Gastrocnemius medialis (tissue), 4 donors: ENCODE measurements around the gene HEATR3. TPM values are rescaled to one million over a fixed set of nuclear protein-coding genes. Genes with fewer than 3 reads are reported as not detected.

Experiments used
- ATAC-seq, 2 donors: fragments of 150-250 bp; one replicate each; pipeline ENCODE4 v1.9.1; 2016
- DNase-seq, 2 donors: peaks; one replicate each; pipeline ENCODE4 v3.0.0-alpha.2; 2019
- H3K27ac ChIP-seq, 4 donors: fragments of 200-600 bp; sonication (generic); 1 replicate in 1 of 4; 2 replicates in 3 of 4; pipeline ENCODE4 v1.5.1; 2016 to 2018; ENCODE audit warnings: mild to moderate bottlenecking in 2 of 4, moderate library complexity in 1 of 4
- H3K27me3 ChIP-seq, 3 donors: fragments of 200-600 bp; sonication (generic) in 2 of 3; 1 replicate in 1 of 3; 2 replicates in 2 of 3; pipeline versions ENCODE4 v1.5.1 to v1.6.0; 2016 to 2019; ENCODE audit warnings: mild to moderate bottlenecking in 1 of 3, moderate library complexity in 1 of 3
- H3K36me3 ChIP-seq, 2 donors: fragments of 200-600 bp; sonication (generic) in 1 of 2; one replicate each; pipeline ENCODE4 v1.5.1; 2017 to 2018
- H3K4me1 ChIP-seq, 2 donors: fragments of 200-600 bp; sonication (generic) in 1 of 2; one replicate each; pipeline ENCODE4 v1.5.1; 2016 to 2017; ENCODE audit warnings: mild to moderate bottlenecking in 2 of 2
- H3K4me3 ChIP-seq, 4 donors: fragments of 200-600 bp; sonication (generic) in 3 of 4; 1 replicate in 1 of 4; 2 replicates in 3 of 4; pipeline ENCODE4 v1.5.1; 2016 to 2019; ENCODE audit warnings: mild to moderate bottlenecking in 2 of 4
- H3K9me3 ChIP-seq, 3 donors: fragments of 200-600 bp; sonication (generic) in 2 of 3; 1 replicate in 1 of 3; 2 replicates in 2 of 3; pipeline ENCODE4 v1.5.1; 2016 to 2019
- POLR2A ChIP-seq, 2 donors: fragments of 450-650 bp; IDR thresholded peaks; one replicate each; pipeline ENCODE4 v1.6.1; 2017; ENCODE audit warnings: antibody characterized with exemption in 2 of 2, mild to moderate bottlenecking in 2 of 2, moderate library complexity in 2 of 2
- in situ Hi-C, 4 donors: fragments of 200-750 bp; cut with MboI; loops; one replicate each; pipeline versions ENCODE4 v1.15.0 to v1.8.0; 2017; ENCODE audit warnings: low sequenced_read_pairs in 4 of 4
- intact Hi-C: fragments of 100-400 bp; cut with DNase I; formaldehyde crosslinking; loops from one replicate; pipeline ENCODE4 v1.15.1; 2023; ENCODE audit warnings: low total_unique reads
- total RNA-seq, 4 donors: library from RNA; depleted of rRNA; stranded (reverse); fragments of >200 nt; gene quantifications; one replicate each; pipeline versions ENCODE4 v1.1.0 to v1.2.3, GENCODE V29; 2016
- TF ChIP-seq, protein P1 (sequence below), 5 experiments: fragments of 450-650 bp in 3 of 5; fragments of 200-600 bp in 2 of 5; sonication (generic) in 2 of 5; IDR thresholded peaks in 4 of 5; conservative IDR thresholded peaks in 1 of 5; 1 replicate in 4 of 5; 2 replicates in 1 of 5; pipeline ENCODE4 v1.5.1; 2016 to 2019; ENCODE audit warnings: antibody characterized with exemption in 5 of 5, mild to moderate bottlenecking in 3 of 5, moderate library complexity in 3 of 5

The HEATR3 gene
- total RNA-seq, 4 donors from 2014 or later: 13.1 to 25.8 (median 14.2) TPM

DNA sequence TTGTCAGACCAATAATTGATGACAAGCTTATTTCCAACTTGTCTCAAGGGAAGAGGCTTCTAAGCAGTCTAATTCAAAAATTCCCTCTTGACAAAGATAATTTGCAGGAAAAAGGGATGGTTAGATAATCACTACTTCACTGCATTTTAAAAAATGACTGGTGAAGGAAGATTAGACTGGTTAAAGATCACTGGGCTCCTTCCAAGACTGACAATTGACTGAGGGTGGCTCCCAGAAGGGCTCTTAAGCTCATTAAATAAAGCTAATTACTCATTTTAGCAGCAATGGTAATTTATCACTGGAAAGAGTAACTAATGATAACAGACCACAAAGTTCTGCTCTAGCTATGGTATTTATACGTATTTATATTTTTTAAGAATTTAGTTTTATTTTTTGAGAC is 4.4 kb upstream of the HEATR3 start:
- Histone ChIP-seq H3K4me3 (no peak overlapping the region), H3K27me3 (no peaks in the 10 kb centered on the region), H3K4me1 (no peaks in the 10 kb centered on the region), H3K9me3 (no peaks in the 10 kb centered on the region), H3K27ac (no peak overlapping the region), H3K36me3 (no peaks in the 10 kb centered on the region)
- DNase-seq: no peak
- ATAC-seq: no peak
- intact Hi-C loops: loop anchor here (10.0 kb wide), 1 partner anchor 683 kb away; the partner anchor contains the start of gene CYLD
- TF ChIP-seq, protein P1, sequence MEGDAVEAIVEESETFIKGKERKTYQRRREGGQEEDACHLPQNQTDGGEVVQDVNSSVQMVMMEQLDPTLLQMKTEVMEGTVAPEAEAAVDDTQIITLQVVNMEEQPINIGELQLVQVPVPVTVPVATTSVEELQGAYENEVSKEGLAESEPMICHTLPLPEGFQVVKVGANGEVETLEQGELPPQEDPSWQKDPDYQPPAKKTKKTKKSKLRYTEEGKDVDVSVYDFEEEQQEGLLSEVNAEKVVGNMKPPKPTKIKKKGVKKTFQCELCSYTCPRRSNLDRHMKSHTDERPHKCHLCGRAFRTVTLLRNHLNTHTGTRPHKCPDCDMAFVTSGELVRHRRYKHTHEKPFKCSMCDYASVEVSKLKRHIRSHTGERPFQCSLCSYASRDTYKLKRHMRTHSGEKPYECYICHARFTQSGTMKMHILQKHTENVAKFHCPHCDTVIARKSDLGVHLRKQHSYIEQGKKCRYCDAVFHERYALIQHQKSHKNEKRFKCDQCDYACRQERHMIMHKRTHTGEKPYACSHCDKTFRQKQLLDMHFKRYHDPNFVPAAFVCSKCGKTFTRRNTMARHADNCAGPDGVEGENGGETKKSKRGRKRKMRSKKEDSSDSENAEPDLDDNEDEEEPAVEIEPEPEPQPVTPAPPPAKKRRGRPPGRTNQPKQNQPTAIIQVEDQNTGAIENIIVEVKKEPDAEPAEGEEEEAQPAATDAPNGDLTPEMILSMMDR (IDR thresholded peaks at IDR 0.05 in 4 of 5, conservative IDR thresholded peaks at IDR 0.05 in 1 of 5): no peak
- TF ChIP-seq POLR2A (IDR thresholded peaks at IDR 0.05): no peak
- in situ Hi-C loops: loop anchor here in 1 of 4 donors (10.0 kb wide), 1 partner anchor 83 kb away; no protein-coding TSS in a partner anchor

DNA sequence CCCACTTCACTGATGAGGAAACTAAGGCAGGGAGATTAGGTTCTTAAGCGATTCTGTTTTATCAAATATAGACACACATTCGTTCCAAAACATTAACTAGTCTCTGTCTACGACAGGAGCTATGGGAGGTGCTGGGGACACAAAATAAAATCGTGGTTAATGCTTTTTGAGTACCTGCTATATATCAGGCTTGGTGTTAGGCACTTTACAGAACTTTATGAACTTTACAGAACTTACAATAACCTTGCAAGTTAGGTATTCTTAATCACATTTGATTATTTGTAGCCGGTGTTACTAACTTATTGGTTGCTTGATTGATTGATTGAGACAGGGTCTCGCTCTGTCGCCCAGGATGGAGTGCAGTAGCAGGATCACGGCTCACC is 538 bp upstream of the HEATR3 start:
- intact Hi-C loops: loop anchor here (10.0 kb wide), 1 partner anchor 680 kb away; the partner anchor contains the start of gene CYLD
- DNase-seq (no peak), ATAC-seq (no peak)
- Histone ChIP-seq H3K4me3 (peak overlapping the region; percentile 85 to 99 (median 85)), H3K4me1 (peaks cover 19 to 27% of the 10 kb centered on the region in 2 donors), H3K27ac (peak overlapping the region; percentile 91 to 99 (median 94)), H3K27me3 (no peaks in the 10 kb centered on the region), H3K36me3 (peaks cover 0 to 16% of the 10 kb centered on the region in 2 donors), H3K9me3 (no peaks in the 10 kb centered on the region)
- no peak for TF ChIP-seq POLR2A (IDR thresholded peaks at IDR 0.05)
- TF ChIP-seq, protein P1 (IDR thresholded peaks at IDR 0.05 in 4 of 5, conservative IDR thresholded peaks at IDR 0.05 in 1 of 5): no peak
- in situ Hi-C loops: loop anchor here in 1 of 4 donors (10.0 kb wide), 1 partner anchor 80 kb away; no protein-coding TSS in a partner anchor

DNA sequence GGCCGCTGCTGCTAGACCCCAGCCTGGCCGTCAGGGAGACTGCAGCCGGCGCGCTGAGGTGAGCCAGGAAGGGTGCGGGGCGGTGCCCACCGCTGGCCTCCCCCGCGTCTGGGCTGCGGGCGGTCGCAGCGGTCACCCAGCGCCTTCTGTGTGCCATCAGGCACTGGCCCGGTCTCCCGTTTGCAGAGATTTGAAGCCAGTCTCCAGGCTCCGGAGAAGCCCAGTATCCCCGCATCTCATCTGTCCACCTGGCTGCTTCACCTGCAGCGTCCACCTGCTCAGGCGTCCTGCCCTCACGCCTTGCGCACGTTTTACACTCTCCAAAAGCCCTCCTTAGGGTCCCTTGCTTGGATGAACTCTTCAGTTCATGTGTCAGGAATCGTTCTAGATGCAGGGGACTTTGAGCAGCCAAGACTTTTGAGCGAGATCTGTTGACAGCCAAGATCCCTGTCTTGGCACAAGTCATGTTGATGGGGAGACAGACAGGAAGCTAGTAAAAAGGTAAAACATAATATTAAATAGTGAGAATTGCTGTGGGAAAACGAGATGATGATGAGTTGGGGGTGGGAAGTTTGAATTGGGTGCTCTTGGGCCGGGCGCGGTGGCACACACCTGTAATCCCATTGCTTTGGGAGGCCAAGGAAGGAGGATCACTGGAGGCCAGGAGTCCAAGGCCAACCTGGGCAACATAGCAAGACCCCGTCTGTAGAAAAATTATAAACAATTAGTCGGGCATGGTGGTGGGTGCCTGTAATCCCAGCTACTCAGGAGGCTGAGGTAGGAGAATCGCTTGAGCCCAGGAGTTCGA is 916 bp downstream of the HEATR3 start:
- intact Hi-C loops: loop anchor here (1.0 to 10.0 kb wide), 3 partner anchors 41 to 678 kb away; partner anchors contain the start of genes CNEP1R1, CYLD and TENT4B
- Histone ChIP-seq H3K27ac (peak overlapping the region; percentile 91 to 99 (median 94)), H3K4me1 (peaks cover 19 to 27% of the 10 kb centered on the region in 2 donors), H3K4me3 (peak overlapping the region; percentile 85 to 99 (median 85)), H3K27me3 (no peaks in the 10 kb centered on the region), H3K36me3 (peaks cover 0 to 31% of the 10 kb centered on the region in 2 donors), H3K9me3 (no peaks in the 10 kb centered on the region)
- ATAC-seq (no peak), DNase-seq (no peak)
- in situ Hi-C loops: loop anchor here in 1 of 4 donors (10.0 kb wide), 1 partner anchor 78 kb away; no protein-coding TSS in a partner anchor
- TF ChIP-seq POLR2A (IDR thresholded peaks at IDR 0.05): no peak
- TF ChIP-seq, protein P1 (IDR thresholded peaks at IDR 0.05 in 4 of 5, conservative IDR thresholded peaks at IDR 0.05 in 1 of 5): peak in 1 of 5 experiments; percentile 10

DNA sequence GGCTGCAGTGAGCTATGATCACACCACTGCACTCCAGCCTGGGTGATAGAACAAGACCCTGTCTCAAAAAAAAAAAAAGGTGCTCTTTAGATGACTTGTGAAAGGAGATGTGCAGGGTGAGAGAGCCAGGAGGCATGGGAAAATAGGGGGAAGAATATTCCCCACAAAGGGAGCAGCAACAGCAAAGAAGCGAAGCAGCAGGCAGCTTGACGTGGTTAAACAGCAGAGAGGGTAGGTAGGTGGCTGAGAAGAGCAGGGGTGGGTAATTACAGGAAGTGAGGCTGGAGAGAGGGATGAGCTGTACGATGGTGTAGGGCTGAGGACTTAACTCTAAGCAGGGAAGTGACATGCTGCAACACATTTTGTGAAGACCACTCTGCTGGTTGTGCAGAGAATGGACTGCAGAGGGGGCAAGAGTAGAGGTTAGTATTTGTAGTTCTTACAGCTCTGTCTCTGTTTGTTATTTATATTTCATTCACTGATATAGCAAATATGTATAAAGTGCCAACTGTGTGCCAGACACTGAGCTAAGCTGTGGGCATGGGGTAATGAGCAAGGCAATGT is 1.6 kb downstream of the HEATR3 start:
- H3K4me3 ChIP-seq: peak overlapping the region in 1 of 4 donors; percentile 85
- peaks cover 19 to 27% of the 10 kb centered on the region in 2 donors for H3K4me1 ChIP-seq
- ATAC-seq (no peak), DNase-seq (no peak)
- peaks cover 0 to 31% of the 10 kb centered on the region in 2 donors for H3K36me3 ChIP-seq
- H3K9me3 ChIP-seq: no peaks in the 10 kb centered on the region
- in situ Hi-C loops (loop anchor here in 1 of 4 donors (10.0 kb wide), 1 partner anchor 77 kb away; no protein-coding TSS in a partner anchor), intact Hi-C loops (loop anchor here (2.0 to 10.0 kb wide), 2 partner anchors 85 to 677 kb away; partner anchors contain the start of genes CYLD and TENT4B)
- H3K27me3 ChIP-seq: no peaks in the 10 kb centered on the region
- no peak for TF ChIP-seq POLR2A (IDR thresholded peaks at IDR 0.05)
- TF ChIP-seq, protein P1 (IDR thresholded peaks at IDR 0.05 in 4 of 5, conservative IDR thresholded peaks at IDR 0.05 in 1 of 5): no peak
- H3K27ac ChIP-seq: no peak overlapping the region
